Myocyte (in vitro differentiated cells): Measurements from ENCODE around the gene LIPI. TPM values are rescaled to one million over a fixed set of nuclear protein-coding genes. Genes with fewer than 3 reads are reported as not detected.
"Not testable (repeated sequence)": the region's sequence is repeated elsewhere in the genome, so short reads cannot be mapped to it uniquely, and the experiment has no call there.

Source experiments
- DNase-seq: peaks from one replicate; pipeline ENCODE4 v3.0.0-alpha.2; 2012; ENCODE audit warnings: low read depth
- total RNA-seq: library from RNA; depleted of rRNA; stranded (reverse); fragments of >200 nt; gene quantifications from 2 replicates; pipeline ENCODE4 v1.2.3, GENCODE V29; 2014

Gene LIPI
- total RNA-seq, 1 donor from 2014 or later, result not detected

DNA sequence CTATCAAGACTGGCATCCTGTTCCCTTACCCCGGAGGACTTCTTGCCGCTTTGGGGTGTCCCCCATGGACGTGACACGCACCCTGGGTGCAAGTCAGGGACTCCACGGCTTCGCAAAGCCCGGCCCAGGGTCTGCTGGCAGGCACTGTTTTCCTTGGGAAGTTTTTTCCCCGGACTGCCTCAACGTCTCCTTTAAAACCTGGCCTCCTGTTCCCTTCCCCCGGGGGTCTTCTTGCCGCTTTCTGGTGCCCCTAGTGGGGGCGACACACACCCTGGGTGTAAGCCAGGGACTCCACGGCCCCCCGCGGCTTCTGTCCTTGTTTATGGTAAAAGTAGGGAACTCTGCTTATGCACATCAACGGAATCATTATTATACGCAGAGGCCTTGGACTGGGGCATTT, 136.6 kb downstream of the LIPI start:
- DNase-seq, result no peak

DNA sequence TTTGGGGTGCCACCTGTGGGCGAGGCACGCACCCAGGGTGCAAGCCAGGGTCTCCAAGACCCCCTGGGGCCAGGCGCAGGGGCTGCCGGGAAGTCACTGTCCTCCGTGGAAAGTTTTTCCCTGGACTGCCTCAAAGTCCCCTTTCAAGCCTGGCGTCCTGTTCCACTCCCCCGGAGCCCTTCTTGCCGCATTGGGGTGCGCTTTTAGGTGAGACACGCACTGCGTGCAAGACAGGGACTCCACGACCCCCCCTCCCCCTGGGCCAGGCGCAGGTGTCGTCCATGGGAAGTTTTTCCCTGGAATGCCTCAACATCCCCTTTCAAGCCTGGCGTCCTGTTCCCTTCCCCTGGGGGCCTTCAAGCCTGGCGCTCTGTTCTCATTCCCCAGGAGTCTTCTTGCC, 137.1 kb downstream of the LIPI start:
- DNase-seq, result no peak

DNA sequence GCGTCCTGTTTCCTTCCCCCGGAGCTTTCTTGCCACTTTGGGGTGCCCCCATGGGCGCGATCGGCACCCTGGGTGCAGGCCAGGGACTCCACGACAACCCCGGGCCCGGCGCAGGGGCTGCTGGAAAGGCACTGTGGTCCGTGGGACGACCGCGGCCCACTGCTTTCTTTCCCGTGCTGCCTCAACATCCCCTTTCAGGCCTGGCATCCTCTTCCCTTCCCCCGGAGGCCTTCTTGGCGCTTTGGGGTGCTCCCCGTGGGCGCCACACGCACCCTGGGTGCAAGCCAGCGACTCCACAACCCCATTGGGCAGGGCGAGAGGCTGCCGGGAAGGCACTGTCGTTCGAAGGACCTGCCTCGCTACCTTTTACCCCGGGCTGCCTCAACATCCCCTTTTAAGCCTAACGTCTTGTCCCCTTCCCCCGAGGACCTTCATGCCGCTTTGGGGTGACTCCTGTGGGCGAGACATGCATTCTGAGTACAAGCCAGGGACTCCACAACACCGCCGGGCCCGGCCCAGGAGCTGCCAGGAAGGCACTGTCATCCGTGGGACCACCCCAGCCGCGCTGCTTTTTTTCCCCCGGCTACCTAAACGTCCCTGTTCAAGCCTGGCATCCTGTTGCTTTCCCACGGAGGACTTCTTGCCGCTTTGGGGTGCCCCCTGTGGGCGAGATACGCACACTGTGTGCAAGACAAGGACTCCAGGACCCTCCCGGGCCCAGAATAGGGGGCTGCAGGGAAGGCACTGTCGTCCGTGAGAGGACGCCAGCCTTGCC, 137.8 kb downstream of the LIPI start:
- no peak for DNase-seq

DNA sequence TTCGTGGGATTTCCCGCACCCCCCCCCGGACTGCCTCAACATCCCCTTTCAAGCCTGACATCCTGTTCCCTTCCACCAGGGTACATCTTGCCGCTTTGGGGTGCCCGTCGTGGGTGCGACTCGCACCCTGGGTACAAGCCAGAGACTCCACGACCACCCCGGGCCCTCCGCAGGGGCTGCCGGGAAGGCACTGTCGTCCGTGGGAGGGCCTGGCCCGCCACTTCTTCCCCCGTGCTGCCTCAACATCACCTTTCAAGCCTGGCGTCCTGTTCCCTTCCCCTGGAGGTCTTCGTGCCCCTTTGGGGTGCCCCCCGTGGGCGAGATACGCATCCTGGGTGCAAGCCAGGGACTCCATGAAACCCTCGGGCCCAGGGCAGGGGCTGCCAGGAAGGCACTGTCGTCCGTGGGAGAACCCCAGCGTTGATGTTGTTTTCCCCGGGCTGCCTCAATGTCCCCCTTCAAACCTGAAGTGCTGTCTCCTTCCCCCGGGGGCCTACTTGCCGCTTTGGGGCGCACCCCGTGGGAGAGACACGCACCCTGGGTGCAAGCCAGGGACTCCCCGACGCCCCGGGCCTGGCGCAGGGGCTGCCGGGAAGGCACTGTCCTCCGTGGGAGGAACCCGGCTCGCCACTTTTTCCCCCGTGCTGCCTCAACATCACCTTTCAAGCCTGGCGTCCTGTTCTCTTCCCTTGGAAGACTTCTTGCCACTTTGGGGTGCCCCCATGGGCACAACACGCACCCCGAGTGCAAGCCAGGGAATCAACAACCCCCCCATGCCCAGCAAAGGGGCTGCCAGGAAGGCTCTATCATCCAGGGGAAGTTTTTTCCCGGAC, 138.6 kb downstream of the LIPI start:
- no peak for DNase-seq

DNA sequence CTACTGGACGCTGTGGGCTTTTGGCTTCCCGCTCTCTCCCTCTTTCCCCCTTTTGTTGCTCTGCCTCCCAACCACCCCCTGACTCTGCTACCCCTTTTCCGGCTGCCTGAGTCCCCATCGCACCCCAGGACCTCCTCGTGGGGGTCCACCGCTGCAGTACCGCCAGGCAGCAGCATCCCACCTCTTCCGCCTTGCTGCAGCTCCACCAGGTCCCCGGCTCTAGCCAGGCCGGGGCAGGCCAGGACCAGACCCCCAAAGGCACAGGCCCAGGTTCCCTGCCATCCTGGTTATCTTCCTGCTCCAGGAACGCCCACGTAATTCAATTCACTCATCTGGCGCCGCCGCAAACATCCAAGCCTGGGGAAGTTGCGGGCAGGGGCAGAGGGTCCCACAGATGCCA, 139.8 kb downstream of the LIPI start:
- DNase-seq, result no peak

DNA sequence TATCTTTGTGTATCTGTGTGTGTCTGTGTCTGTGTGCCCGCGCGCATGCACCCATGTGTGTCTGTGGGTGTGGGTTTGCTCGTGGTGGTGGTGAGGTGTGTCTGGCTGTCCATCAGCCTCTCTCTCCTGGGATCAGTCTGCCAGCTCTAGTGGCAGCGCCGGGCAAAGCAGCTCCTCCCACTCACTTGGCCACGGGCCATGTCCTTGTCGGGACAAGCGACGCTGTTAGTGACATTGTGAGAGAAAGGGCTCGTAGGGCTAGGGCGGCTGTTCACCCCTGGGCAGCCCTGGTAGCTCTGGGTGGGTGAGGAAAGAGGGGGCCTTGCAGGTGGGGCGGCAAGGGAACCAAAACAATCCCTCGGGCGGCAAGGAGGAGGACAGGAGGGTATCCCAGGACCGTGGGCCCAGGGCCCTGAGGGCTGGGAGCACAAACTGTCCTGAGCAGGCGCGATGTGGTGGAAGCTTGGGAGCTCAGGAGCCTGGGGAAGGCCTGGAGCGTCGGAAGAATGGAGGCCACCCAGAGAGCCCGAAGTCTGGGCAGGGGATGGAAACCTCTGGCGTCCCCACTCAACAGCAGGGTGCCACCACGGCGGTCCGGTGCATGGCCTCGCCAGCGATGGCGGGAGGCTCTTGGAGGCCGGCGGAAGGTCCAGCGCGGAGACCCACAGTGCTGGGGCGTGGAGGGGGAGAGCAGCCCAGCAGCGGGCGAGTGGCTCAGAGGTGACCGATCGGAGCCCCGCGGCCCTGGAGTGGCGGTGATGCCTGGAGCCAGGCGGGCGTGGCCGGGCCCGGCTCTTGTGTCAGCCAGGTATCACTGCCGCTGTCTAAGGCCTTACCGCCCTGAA, 140.5 kb downstream of the LIPI start:
- DNase-seq, result no peak

DNA sequence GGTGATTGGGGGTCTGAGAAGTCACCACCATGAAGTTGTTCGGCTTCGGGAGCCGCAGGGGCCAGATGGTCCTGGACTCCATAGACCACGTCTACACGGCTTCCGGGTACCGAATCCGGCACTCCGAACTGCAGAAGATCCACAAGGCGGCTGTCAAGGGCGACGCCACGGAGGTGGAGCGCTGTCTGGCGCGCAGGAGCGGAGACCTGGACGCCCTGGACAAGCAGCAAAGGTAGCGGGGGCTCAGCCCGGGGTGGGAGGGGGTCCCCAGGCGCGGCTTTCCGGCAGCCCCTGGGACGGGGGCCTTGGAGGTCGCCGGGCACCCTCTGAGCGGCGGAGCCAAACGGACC, 146.5 kb downstream of the LIPI start:
- no peak for DNase-seq

DNA sequence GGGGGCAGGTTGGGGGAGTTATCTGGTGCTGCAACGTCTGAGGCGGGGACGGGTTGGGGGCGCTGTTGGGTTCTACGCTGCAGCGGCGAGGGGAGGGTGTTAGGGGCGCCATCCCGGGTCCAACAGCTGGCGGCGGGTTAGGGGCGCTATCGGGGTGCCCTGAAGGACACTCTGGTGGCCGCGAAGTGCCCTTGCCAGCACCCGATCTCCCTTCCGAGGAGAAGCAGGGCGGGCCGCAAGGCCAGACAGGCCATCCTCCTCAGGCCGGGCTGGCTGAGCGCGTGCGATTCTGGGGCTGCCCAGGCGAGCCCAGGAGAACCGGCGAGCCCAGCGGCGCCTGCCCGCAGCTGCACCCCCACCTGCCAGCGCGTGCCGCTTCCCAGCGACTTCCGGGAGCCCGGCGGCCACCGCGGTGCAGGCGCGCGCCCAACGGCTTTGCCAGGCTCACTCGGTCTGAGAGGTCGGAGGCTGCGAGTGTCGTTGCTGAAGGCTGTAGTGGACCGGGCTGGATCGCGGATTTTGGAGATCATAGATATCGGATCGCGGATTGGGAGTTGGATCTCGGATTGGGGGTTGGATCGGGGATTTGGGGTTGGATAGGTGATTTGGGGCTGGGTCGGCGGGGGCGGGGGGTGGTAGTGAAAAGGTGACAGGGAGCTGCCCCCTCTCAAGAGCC, 147.0 kb downstream of the LIPI start:
- DNase-seq, result not testable (repeated sequence)

DNA sequence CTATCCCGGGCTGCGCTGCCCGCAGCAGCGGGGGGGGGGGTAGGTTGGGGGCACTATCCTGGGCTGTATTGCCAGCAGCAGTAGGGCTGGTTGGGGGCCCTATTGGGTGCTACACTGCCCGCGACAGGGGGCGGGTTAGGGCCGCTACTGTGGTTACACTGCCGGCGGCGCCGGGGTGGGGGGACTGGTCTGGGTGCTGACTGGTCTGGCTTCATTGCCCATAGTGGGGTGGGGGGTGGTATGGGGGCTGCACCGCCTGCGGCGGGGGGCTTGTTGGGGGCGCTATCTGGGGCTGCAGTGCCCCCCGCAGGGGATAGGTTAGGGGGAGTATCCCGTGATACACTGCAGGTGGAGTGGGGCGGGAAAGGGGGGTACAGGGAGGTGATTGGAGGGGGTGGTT, 148.1 kb downstream of the LIPI start:
- DNase-seq, result not testable (repeated sequence)

DNA sequence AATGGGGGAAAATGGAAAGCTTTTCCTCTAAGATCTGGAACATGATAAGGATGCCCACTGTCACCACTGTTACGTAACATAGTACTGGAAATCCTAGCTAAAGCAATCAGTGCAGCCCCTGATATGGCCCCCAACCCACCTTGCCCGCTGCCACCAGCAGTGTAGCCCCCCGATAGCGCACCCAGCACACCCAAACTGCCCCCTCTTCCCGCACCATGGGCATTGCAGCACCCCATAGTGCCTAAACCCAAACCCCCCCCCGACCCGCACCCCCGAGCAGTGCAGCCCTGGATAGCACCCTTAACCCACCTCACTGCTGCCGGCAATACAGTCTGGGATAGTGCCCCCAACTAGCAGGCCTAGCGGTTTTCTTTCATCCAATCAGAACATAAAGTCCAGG, 148.9 kb downstream of the LIPI start:
- DNase-seq, result not testable (repeated sequence)

DNA sequence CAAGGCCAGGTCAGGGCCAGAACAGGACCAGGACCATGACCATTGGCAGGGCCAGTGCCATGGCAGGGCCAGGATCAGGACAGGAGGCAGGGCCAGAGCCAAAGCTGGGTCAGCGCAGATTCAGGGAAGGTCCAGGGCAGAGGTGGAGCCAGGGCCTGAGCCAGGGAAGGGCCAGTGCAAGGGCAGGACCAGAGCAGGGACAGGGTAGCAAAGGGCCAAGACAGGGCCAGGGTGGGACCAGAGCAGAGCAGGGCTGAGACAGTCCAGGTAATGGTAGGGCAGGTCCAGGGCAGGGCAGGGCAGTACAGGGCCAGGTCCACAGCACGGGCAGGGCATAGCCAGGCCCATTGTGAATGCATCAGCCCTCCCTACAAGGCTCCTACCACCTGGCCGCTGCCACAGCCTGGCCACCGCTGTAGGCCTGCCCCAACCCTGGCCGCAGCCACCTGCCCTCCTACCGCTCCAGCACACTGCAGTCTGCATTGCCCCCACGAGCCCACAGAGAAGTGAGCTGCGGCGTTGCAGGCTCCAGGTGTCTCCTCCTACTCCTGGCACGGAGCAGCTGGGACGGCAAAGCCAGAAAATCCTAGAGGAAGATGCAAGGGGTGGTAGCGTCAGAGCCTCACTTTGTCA, 151.6 kb downstream of the LIPI start:
- not testable (repeated sequence) for DNase-seq

Other genes with a start within 250 kb of the LIPI start
- gene RBM11, start 5.2 kb upstream of the LIPI start, total RNA-seq, result not detected in 2 replicates
- gene HSPA13, start 172.2 kb upstream of the LIPI start, total RNA-seq, result 38.1 and 45.3 TPM in 2 replicates